Measurements from ENCODE around the gene ACVR2A. TPM values are rescaled to one million over a fixed set of nuclear protein-coding genes. Genes with fewer than 3 reads are reported as not detected.

Gene ACVR2A
- polyA plus RNA-seq, 3 donors: 2.6 to 10.5 (median 3.7) TPM

DNA sequence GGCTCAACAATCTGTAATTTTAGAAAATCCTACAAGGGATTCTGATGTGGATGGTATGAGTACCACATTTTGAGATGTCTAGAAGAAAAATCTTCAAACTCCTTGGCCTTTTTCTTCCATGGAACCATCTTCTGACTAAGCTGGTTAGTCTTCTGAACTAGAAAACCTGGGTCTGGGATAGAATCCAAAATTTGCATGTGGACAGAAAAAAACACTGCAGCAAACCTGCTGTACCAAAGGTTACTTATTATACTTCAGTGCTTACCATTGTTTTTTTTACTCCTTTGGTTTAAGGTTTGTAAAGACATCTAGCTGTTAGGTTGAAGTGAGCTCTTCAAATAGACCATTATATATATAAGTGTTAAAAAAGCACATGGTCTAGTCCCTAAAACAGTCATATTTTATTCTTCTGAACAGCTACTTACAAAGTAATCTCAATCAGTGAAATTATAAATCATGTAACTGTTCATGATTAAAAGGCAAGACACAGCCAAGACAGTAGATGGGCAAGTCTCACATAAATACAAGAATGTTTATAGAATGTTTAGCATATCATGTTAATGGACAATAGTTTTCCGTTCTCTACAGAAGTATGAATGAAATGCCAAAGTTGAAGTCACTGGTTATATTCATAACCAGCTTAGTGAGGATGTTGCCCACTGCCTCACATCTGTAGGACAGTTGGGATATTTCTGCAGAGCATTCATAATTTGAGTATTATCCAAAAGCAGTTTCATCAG lies 90.2 kb downstream of the ACVR2A start:
- WGBS (ENCODE audit: insufficient coverage): no CpG with 5 or more reads among the region's 1 CpG
- Histone ChIP-seq H3K36me3 (replicated peaks in 1 of 2; ENCODE audit: control insufficient read depth in 1 of 2, insufficient read depth in 2 of 2, low read length in 2 of 2) (peaks cover 28 to 69% of the 10 kb centered on the region in 2 donors), H4K20me1 (ENCODE audit: insufficient read depth, low read length) (no peaks in the 10 kb centered on the region), H3K9me3 (replicated peaks in 1 of 2; ENCODE audit: control insufficient read depth in 1 of 2, insufficient read depth in 1 of 2, low read length in 2 of 2) (no peaks in the 10 kb centered on the region), H3K4me3 (replicated peaks in 1 of 3; ENCODE audit: low read depth in 2 of 3, low read length in 3 of 3) (no peak overlapping the region), H3K9ac (ENCODE audit: insufficient read depth, low read length, poor library complexity, severe bottlenecking) (no peak overlapping the region), H3K4me1 (ENCODE audit: control insufficient read depth in 1 of 2, insufficient read depth in 2 of 2, low read length in 2 of 2) (no peaks in the 10 kb centered on the region), H3K4me2 (replicated peaks; ENCODE audit: extremely low read depth, low read length, poor library complexity, severe bottlenecking) (no peak overlapping the region), H3K27me3 (ENCODE audit: control insufficient read depth in 2 of 2, insufficient read depth in 2 of 2, low read length in 2 of 2) (no peaks in the 10 kb centered on the region), H2AFZ (ENCODE audit: insufficient read depth, low read depth, low read length, poor library complexity, severe bottlenecking) (no peak overlapping the region), H3K79me2 (ENCODE audit: insufficient read depth, low read length) (no peaks in the 10 kb centered on the region), H3K27ac (ENCODE audit: low read depth in 1 of 2, low read length in 2 of 2) (no peak overlapping the region)
- no peaks in the 10 kb centered on the region for H3K4me1 Mint-ChIP-seq
- DNase-seq: no peak
- H3K27ac Mint-ChIP-seq: no peak overlapping the region
- peaks cover 44 to 50% of the 10 kb centered on the region in 2 donors for H3K36me3 Mint-ChIP-seq
- no peaks in the 10 kb centered on the region for H3K27me3 Mint-ChIP-seq (ENCODE audit: low read depth in 3 of 3)
- intact Hi-C loops (cut with micrococcal nuclease): loop anchor here in 1 of 2 donors (10.0 kb wide), 2 partner anchors 580 to 1060 kb away; no protein-coding TSS in a partner anchor
- no peak overlapping the region for H3K4me3 Mint-ChIP-seq
- no peaks in the 10 kb centered on the region for H3K9me3 Mint-ChIP-seq
- TF ChIP-seq, protein P1, sequence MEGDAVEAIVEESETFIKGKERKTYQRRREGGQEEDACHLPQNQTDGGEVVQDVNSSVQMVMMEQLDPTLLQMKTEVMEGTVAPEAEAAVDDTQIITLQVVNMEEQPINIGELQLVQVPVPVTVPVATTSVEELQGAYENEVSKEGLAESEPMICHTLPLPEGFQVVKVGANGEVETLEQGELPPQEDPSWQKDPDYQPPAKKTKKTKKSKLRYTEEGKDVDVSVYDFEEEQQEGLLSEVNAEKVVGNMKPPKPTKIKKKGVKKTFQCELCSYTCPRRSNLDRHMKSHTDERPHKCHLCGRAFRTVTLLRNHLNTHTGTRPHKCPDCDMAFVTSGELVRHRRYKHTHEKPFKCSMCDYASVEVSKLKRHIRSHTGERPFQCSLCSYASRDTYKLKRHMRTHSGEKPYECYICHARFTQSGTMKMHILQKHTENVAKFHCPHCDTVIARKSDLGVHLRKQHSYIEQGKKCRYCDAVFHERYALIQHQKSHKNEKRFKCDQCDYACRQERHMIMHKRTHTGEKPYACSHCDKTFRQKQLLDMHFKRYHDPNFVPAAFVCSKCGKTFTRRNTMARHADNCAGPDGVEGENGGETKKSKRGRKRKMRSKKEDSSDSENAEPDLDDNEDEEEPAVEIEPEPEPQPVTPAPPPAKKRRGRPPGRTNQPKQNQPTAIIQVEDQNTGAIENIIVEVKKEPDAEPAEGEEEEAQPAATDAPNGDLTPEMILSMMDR (IDR thresholded peaks at IDR 0.05): no peak

DNA sequence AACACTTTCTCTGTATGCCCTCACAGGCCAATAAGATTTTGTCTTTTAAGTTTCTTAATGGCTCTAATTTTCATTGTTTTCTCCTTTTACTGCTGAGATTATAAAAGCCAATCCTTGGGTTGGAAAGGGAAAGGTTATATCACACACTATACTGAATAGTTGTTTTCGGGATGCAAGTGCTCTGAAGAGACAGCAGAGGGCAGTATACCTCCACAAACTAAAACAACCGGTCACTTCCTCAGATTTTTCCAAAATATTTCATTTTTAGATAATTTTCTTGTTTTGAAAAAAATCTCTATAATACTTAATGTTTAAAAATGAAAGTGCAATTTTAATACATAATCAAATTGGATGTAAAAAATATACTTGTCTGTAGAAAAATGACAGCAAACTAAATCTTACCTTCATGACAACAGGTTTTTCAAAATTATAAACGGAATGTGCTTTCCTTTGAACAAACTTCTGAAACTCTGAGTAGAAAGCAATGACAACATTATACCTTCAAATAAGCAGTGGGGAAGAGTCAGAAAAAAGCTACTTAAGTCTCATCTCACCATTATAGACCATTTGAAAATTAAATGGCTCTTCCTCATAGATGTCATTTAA lies 93.0 kb downstream of the ACVR2A start:
- WGBS (ENCODE audit: insufficient coverage): no CpG with 5 or more reads among the region's 3 CpGs
- peak; percentile 9 to 32 (median 31) for DNase-seq

More for the DNA sequence above, 93.0 kb downstream of the ACVR2A start:
- Histone ChIP-seq H3K9ac (ENCODE audit: insufficient read depth, low read length, poor library complexity, severe bottlenecking) (no peak overlapping the region), H3K4me2 (replicated peaks; ENCODE audit: extremely low read depth, low read length, poor library complexity, severe bottlenecking) (no peak overlapping the region), H2AFZ (ENCODE audit: insufficient read depth, low read depth, low read length, poor library complexity, severe bottlenecking) (no peak overlapping the region), H3K4me3 (replicated peaks in 1 of 3; ENCODE audit: low read depth in 2 of 3, low read length in 3 of 3) (no peak overlapping the region), H3K36me3 (replicated peaks in 1 of 2; ENCODE audit: control insufficient read depth in 1 of 2, insufficient read depth in 2 of 2, low read length in 2 of 2) (peaks cover 30 to 75% of the 10 kb centered on the region in 2 donors), H4K20me1 (ENCODE audit: insufficient read depth, low read length) (no peaks in the 10 kb centered on the region), H3K27me3 (ENCODE audit: control insufficient read depth in 2 of 2, insufficient read depth in 2 of 2, low read length in 2 of 2) (no peaks in the 10 kb centered on the region), H3K4me1 (ENCODE audit: control insufficient read depth in 1 of 2, insufficient read depth in 2 of 2, low read length in 2 of 2) (no peaks in the 10 kb centered on the region), H3K27ac (ENCODE audit: low read depth in 1 of 2, low read length in 2 of 2) (no peak overlapping the region), H3K9me3 (replicated peaks in 1 of 2; ENCODE audit: control insufficient read depth in 1 of 2, insufficient read depth in 1 of 2, low read length in 2 of 2) (no peaks in the 10 kb centered on the region), H3K79me2 (ENCODE audit: insufficient read depth, low read length) (no peaks in the 10 kb centered on the region)
- Mint-ChIP-seq H3K4me3 (no peak overlapping the region), H3K36me3 (peaks cover 50 to 64% of the 10 kb centered on the region in 2 donors), H3K4me1 (no peaks in the 10 kb centered on the region), H3K27ac (no peak overlapping the region), H3K27me3 (ENCODE audit: low read depth in 3 of 3) (no peaks in the 10 kb centered on the region), H3K9me3 (no peaks in the 10 kb centered on the region)
- TF ChIP-seq, protein P1 (IDR thresholded peaks at IDR 0.05): peak; percentile 96
- intact Hi-C loops (cut with micrococcal nuclease): loop anchor here (2.0 to 10.0 kb wide), 3 partner anchors 577 to 1057 kb away; no protein-coding TSS in a partner anchor
